HL-60 (cell line): ENCODE data around the gene ACOT12.
"Not testable (repeated sequence)": the region's sequence is repeated elsewhere in the genome, so short reads cannot be mapped to it uniquely, and the experiment has no call there.

Source experiments
- DNase-seq, 2 experiments: peaks; one replicate each; pipeline ENCODE4 v3.0.0-alpha.2; 2010 to 2020; ENCODE audit warnings: low read depth in 1 of 2, low spot score in 1 of 2
- H3K27ac ChIP-seq: fragments of 250-450 bp; sonication (Bioruptor Pico); replicated peaks from 2 replicates; pipeline ENCODE4 v1.5.1; 2020; ENCODE audit warnings: mild to moderate bottlenecking, moderate library complexity
- H3K27me3 ChIP-seq: fragments of 250-450 bp; sonication (Bioruptor Pico); 2 replicates; pipeline ENCODE4 v1.5.1; 2021; ENCODE audit warnings: mild to moderate bottlenecking, moderate library complexity; ENCODE audit not compliant: insufficient read depth, poor library complexity, severe bottlenecking
- H3K4me3 ChIP-seq: replicated peaks from 2 replicates; pipeline ENCODE4 v1.5.1; 2011; ENCODE audit warnings: mild to moderate bottlenecking, control low read depth, low read length; ENCODE audit not compliant: insufficient read depth
- GABPA ChIP-seq: IDR thresholded peaks from 2 replicates; pipeline ENCODE4 v1.6.1; 2012; ENCODE audit warnings: low read depth
- POLR2AphosphoS5 ChIP-seq: IDR thresholded peaks from 2 replicates; pipeline ENCODE4 v1.6.1; 2012; ENCODE audit warnings: low read depth
- SPI1 ChIP-seq: IDR thresholded peaks from 2 replicates; pipeline ENCODE4 v1.6.1; 2012; ENCODE audit warnings: low read depth, mild to moderate bottlenecking, borderline replicate concordance
- TF ChIP-seq, protein P1 (sequence below): IDR thresholded peaks from 2 replicates; pipeline ENCODE4 v1.6.1; 2012; ENCODE audit warnings: low read depth; ENCODE audit not compliant: insufficient replicate concordance
- TF ChIP-seq, protein P2 (sequence below): IDR thresholded peaks from one replicate; pipeline ENCODE4 v1.5.1; 2011; ENCODE audit warnings: low read length, control low read depth, inconsistent platforms; ENCODE audit not compliant: insufficient read depth

Gene ACOT12

DNA sequence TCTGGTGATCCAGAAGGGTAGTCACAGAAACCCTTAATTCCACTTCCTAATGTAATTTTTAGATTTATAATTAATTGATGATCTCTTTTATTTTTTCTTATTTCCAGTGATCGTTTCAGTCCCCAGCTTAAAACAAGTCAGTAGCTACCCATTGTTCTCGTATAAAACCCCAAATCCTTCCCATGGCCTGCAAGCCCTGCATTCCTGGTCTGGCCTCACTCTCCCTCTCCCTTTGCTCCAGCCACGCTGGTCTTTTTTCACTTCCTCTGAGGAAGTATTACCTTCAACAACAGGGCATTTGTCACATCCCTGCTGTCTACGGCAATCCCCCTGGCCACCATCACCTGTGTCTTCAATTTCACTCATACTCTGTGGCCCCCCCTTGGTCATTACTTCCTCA, 44.8 kb downstream of the ACOT12 start:
- TF ChIP-seq, protein P1, sequence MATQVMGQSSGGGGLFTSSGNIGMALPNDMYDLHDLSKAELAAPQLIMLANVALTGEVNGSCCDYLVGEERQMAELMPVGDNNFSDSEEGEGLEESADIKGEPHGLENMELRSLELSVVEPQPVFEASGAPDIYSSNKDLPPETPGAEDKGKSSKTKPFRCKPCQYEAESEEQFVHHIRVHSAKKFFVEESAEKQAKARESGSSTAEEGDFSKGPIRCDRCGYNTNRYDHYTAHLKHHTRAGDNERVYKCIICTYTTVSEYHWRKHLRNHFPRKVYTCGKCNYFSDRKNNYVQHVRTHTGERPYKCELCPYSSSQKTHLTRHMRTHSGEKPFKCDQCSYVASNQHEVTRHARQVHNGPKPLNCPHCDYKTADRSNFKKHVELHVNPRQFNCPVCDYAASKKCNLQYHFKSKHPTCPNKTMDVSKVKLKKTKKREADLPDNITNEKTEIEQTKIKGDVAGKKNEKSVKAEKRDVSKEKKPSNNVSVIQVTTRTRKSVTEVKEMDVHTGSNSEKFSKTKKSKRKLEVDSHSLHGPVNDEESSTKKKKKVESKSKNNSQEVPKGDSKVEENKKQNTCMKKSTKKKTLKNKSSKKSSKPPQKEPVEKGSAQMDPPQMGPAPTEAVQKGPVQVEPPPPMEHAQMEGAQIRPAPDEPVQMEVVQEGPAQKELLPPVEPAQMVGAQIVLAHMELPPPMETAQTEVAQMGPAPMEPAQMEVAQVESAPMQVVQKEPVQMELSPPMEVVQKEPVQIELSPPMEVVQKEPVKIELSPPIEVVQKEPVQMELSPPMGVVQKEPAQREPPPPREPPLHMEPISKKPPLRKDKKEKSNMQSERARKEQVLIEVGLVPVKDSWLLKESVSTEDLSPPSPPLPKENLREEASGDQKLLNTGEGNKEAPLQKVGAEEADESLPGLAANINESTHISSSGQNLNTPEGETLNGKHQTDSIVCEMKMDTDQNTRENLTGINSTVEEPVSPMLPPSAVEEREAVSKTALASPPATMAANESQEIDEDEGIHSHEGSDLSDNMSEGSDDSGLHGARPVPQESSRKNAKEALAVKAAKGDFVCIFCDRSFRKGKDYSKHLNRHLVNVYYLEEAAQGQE, result no peak
- TF ChIP-seq, protein P2, sequence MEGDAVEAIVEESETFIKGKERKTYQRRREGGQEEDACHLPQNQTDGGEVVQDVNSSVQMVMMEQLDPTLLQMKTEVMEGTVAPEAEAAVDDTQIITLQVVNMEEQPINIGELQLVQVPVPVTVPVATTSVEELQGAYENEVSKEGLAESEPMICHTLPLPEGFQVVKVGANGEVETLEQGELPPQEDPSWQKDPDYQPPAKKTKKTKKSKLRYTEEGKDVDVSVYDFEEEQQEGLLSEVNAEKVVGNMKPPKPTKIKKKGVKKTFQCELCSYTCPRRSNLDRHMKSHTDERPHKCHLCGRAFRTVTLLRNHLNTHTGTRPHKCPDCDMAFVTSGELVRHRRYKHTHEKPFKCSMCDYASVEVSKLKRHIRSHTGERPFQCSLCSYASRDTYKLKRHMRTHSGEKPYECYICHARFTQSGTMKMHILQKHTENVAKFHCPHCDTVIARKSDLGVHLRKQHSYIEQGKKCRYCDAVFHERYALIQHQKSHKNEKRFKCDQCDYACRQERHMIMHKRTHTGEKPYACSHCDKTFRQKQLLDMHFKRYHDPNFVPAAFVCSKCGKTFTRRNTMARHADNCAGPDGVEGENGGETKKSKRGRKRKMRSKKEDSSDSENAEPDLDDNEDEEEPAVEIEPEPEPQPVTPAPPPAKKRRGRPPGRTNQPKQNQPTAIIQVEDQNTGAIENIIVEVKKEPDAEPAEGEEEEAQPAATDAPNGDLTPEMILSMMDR, result no peak
- TF ChIP-seq SPI1 (no peak), POLR2AphosphoS5 (no peak), GABPA (no peak)
- H3K27ac ChIP-seq, result no peak overlapping the region
- H3K4me3 ChIP-seq, result no peak overlapping the region
- H3K27me3 ChIP-seq, result no peaks in the 10 kb centered on the region
- DNase-seq, result no peak

DNA sequence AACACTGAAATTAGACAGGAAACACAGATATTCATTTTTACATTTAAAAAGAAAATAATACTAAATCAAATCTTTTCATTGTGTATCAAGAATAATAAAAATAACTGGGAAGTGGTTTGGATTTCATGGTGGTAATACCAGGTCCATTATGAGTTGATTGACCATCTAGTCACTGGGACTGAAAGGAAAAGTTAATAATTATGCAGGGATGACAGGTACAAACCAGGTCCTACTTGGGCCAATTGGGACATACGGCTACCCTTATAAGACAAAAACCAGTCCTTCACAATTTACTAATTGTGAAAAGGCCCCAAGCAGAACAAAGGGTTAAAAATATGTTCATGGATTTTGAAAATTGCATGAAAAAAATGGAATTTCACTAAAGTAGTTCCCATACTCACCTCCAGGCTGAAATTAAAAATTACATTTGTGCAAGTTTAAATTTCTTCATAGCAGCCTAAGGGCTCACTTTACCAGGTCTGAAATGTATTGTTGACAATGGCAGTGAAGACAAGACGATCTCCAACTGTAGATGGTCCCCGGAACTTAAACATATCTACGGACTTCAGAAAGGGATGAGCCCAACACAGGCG, 48.4 kb downstream of the ACOT12 start:
- TF ChIP-seq, protein P1, result no peak
- no peaks in the 10 kb centered on the region for H3K27me3 ChIP-seq
- H3K4me3 ChIP-seq, result no peak overlapping the region
- no peak for DNase-seq
- H3K27ac ChIP-seq, result no peak overlapping the region

DNA sequence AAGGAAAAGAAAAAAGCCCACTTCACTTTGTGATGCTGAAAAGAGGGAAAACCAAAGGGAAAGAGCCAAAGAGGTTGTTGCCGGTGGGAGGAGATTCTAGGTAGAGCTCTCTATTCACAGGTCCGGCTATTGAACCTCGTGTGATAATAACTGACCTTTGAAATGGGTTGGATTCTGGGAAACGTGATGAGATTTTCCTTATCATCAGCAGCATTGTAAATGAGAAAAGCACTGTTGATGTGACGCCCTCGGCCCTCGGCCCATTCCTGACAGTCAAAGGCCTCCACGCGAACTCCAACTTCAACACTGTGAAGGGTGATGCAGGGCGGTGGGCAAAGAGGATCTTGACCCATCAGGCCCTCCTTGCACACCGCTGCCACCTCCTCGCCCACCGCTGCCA, 49.2 kb downstream of the ACOT12 start:
- DNase-seq, result no peak
- no peak overlapping the region for H3K27ac ChIP-seq
- H3K4me3 ChIP-seq, result no peak overlapping the region
- TF ChIP-seq, protein P2, result no peak
- TF ChIP-seq GABPA, result no peak
- no peak for TF ChIP-seq POLR2AphosphoS5
- TF ChIP-seq, protein P1, result no peak
- no peak for TF ChIP-seq SPI1
- H3K27me3 ChIP-seq, result no peaks in the 10 kb centered on the region

DNA sequence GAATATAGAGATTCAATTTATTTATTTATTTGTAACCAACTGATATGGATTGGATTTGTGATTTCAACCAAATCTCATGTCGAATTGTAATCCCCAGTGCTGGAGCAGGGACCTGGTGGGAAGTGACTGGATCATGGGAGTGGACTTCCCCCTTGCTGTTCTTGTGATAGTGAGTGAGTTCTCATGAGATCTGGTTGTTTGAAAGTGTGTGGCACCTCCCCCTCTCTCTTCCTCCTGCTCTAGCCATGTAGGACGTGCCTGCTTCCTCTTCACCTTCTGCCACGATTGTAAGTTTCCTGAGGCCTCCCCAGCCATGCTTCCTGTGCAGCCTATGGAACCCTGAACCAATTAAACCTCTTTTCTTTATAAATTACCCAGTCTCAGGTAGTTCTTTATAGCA, 55.7 kb downstream of the ACOT12 start:
- not testable (repeated sequence) for H3K27ac ChIP-seq, H3K4me3 ChIP-seq, H3K27me3 ChIP-seq, DNase-seq
